Right cardiac atrium (tissue), 5 donors: ENCODE data around the gene OR2T35. TPM values are rescaled to one million over a fixed set of nuclear protein-coding genes. Genes with fewer than 3 reads are reported as not detected.

Experiments used
- ATAC-seq, 2 donors: fragments of 200-7000 bp; cut with Tn5 transposase; one replicate each; pipeline versions ENCODE4 v1.8.0 to v1.9.1; 2020; ENCODE audit warnings: moderate library complexity in 2 of 2, mild to moderate bottlenecking in 1 of 2
- DNase-seq, 3 donors: peaks; one replicate each; pipeline ENCODE4 v3.0.0-alpha.2; 2020
- H3K27ac ChIP-seq: one replicate; pipeline ENCODE4 v1.5.1; 2013; ENCODE audit warnings: mild to moderate bottlenecking, low read length, control low read depth, moderate library complexity
- H3K27me3 ChIP-seq: one replicate; pipeline ENCODE4 v1.6.1; 2013; ENCODE audit not compliant: control insufficient read depth, insufficient read depth
- H3K4me1 ChIP-seq: one replicate; pipeline ENCODE4 v1.6.1; 2013; ENCODE audit warnings: low read length; ENCODE audit not compliant: control insufficient read depth, insufficient read depth
- H3K4me3 ChIP-seq: one replicate; pipeline ENCODE4 v1.5.1; 2013; ENCODE audit warnings: low read length, control low read depth
- H3K9me3 ChIP-seq: one replicate; pipeline ENCODE4 v1.6.1; 2013; ENCODE audit warnings: low read length; ENCODE audit not compliant: control insufficient read depth
- WGBS: extraction: QIAGEN DNeasy Blood & Tissue Kit; methylation state at CpG from one replicate; pipeline ENCODE4 v1.1.7; 2013; 5-methylcytosine and 5-hydroxymethylcytosine counted together
- intact Hi-C, 4 donors: fragments of 100-400 bp; cut with DNase I; formaldehyde crosslinking; loops; one replicate each; pipeline versions ENCODE4 v1.11.0 to v1.14.0; 2022 to 2023
- polyA plus RNA-seq: library from polyadenylated mRNA; stranded (reverse); fragments of 200-250 nt; gene quantifications from one replicate; pipeline ENCODE4 v1.2.3, GENCODE V29; 2013
- total RNA-seq, 4 donors: library from RNA; stranded (reverse); fragmentation: NEBNext Ultra II Directional; extraction: Animal tissue kit (Norgen Biotek cat#: 25700); gene quantifications; one replicate each; pipeline ENCODE4 v1.2.1, GENCODE V29; 2021
- donor health status: healthy with polysubstance abuse.
- donor health status: DM: no; HTN: yes; CAD: no.
- donor health status: DM: no; HTN: no; CAD: no.
- donor health status: DM: no; HTN: yes; CAD: no; lungs with severe emphysema.
- donor health status: DM: yes; HTN: yes; CAD: no.

Gene OR2T35
- total and polyA plus RNA-seq, 5 donors = not detected

GRCh38 chr1:248590055-248590454 lies 55.0 kb downstream of the OR2T35 start:
- ATAC-seq (no peak), DNase-seq (no peak)
- no peak overlapping the region for H3K4me3 ChIP-seq
- WGBS = 89% methylated on average over 17 of the region's 17 CpGs
- intact Hi-C loops = no loop called here
- H3K9me3 ChIP-seq = peaks cover 4% of the 10 kb centered on the region
- H3K27ac ChIP-seq = no peak overlapping the region
- no peaks in the 10 kb centered on the region for H3K27me3 ChIP-seq
- no peaks in the 10 kb centered on the region for H3K4me1 ChIP-seq

GRCh38 chr1:248589334-248589733 lies 55.7 kb downstream of the OR2T35 start:
- H3K27me3 ChIP-seq = no peaks in the 10 kb centered on the region
- peaks cover 4% of the 10 kb centered on the region for H3K9me3 ChIP-seq
- no peaks in the 10 kb centered on the region for H3K4me1 ChIP-seq
- ATAC-seq (no peak), DNase-seq (no peak)
- no peak overlapping the region for H3K4me3 ChIP-seq
- intact Hi-C loops = no loop called here
- 81% methylated on average over 3 of the region's 3 CpGs for WGBS
- H3K27ac ChIP-seq = no peak overlapping the region

Other genes starting within 250 kb of the OR2T35 start
- gene OR2T1, start 242.2 kb downstream of the OR2T35 start, total RNA-seq = not detected
- not detected for gene OR2T1, start 242.2 kb downstream of the OR2T35 start, polyA plus RNA-seq
- not detected for gene OR2T2, start 199.6 kb downstream of the OR2T35 start, total RNA-seq
- not detected for gene OR2T2, start 199.6 kb downstream of the OR2T35 start, polyA plus RNA-seq
- gene OR2T3, start 171.9 kb downstream of the OR2T35 start, total RNA-seq = not detected
- gene OR2T3, start 171.9 kb downstream of the OR2T35 start, polyA plus RNA-seq = not detected
- not detected for gene OR2T5, start 156.7 kb downstream of the OR2T35 start, total RNA-seq
- gene OR2T5, start 156.7 kb downstream of the OR2T35 start, polyA plus RNA-seq = not detected
- not detected for gene OR2G6, start 137.2 kb downstream of the OR2T35 start, total RNA-seq
- gene OR2G6, start 137.2 kb downstream of the OR2T35 start, polyA plus RNA-seq = not detected
- gene OR2T29, start 82.5 kb downstream of the OR2T35 start, total RNA-seq = not detected
- gene OR2T29, start 82.5 kb downstream of the OR2T35 start, polyA plus RNA-seq = not detected
- gene OR2T34, start 70.5 kb downstream of the OR2T35 start, total RNA-seq = not detected
- gene OR2T34, start 70.5 kb downstream of the OR2T35 start, polyA plus RNA-seq = not detected
- gene OR2T10, start 47.6 kb downstream of the OR2T35 start, total RNA-seq = not detected
- gene OR2T10, start 47.6 kb downstream of the OR2T35 start, polyA plus RNA-seq = not detected
- not detected for gene OR2T11, start 10.2 kb downstream of the OR2T35 start, total RNA-seq
- gene OR2T11, start 10.2 kb downstream of the OR2T35 start, polyA plus RNA-seq = not detected
- not detected for gene OR2T27, start 10.2 kb upstream of the OR2T35 start, total RNA-seq
- gene OR2T27, start 10.2 kb upstream of the OR2T35 start, polyA plus RNA-seq = not detected
- gene OR14I1, start 57.5 kb upstream of the OR2T35 start, total RNA-seq = not detected
- gene OR14I1, start 57.5 kb upstream of the OR2T35 start, polyA plus RNA-seq = not detected
- not detected for gene LYPD8, start 110.5 kb upstream of the OR2T35 start, total RNA-seq
- gene LYPD8, start 110.5 kb upstream of the OR2T35 start, polyA plus RNA-seq = not detected
- 10 to 100 TPM; 15.3 to 20.8 (median 18.0) TPM for gene SH3BP5L, start 180.6 kb upstream of the OR2T35 start, total RNA-seq
- 18.0 TPM for gene SH3BP5L, start 180.6 kb upstream of the OR2T35 start, polyA plus RNA-seq
- 10 to 100 TPM; 34.6 to 52.7 (median 40.5) TPM for gene ZNF672, start 192.9 kb upstream of the OR2T35 start, total RNA-seq
- gene ZNF672, start 192.9 kb upstream of the OR2T35 start, polyA plus RNA-seq = 29.3 TPM
- 10 to 100 TPM; 12.8 to 27.2 (median 19.6) TPM for gene ZNF692, start 213.8 kb upstream of the OR2T35 start, total RNA-seq
- gene ZNF692, start 213.8 kb upstream of the OR2T35 start, polyA plus RNA-seq = 24.4 TPM